ENCODE data around the gene RNPS1.

DNA sequence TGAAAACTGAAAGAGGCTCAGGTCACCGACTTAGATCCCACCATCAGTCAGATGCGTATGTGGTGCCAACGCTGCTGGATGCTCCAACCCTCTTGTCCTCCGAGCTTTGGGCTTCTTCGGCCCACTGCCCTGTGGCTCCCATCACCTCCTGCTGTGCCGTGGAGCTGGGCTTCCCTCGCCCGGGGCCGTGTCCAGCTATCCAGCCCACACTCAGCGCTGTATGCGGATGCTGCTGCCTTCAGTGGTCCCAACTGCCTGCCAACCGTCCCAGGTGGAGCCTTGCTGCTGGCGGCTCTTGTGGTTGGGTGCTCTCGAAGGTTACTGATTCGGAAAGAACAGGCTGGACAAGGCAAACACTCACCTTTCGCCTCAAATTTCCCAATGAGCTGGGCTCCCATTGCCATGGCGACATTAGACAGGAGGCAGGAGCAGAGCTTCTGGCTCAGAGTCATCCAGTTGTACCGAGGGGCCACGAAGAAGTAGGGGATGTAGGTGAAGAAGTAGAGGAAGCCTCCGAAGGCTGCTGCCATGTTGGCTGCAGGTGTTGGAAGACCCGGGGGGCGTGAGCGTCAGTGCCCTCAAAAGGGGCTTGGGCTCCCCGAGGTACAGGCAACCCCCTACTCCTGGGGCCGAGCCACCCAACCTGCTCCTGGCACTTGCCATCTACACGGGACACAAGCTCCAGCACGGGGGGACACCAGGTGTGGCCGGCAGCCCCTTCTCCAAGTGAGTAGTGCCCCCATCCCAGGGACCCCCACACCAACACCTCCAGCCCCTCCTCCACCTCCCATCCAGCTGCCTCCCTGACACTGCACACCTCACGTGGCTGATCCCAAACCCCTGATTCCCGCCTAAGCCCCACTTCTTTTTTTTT, 40.4 kb upstream of the RNPS1 start:
- TF ChIP-seq CTCF (IDR thresholded peaks at IDR 0.05) (no peak), EZH2 (IDR thresholded peaks at IDR 0.05; ENCODE audit: borderline replicate concordance, insufficient read depth, low read depth, low read length, poor library complexity, severe bottlenecking) (no peak)

Measured in B cell (primary cell).